IMR-90 (cell line): ENCODE results near the gene CLDN10. TPM values are rescaled to one million over a fixed set of nuclear protein-coding genes. Genes with fewer than 3 reads are reported as not detected.

ENCODE experiments used
- ATAC-seq: fragments of 200-7000 bp; cut with Tn5 transposase; 2 replicates; pipeline ENCODE4 v1.9.1; 2020; ENCODE audit warnings: low read depth, mild to moderate bottlenecking, moderate library complexity
- BruUV-seq: library from RNA; stranded (reverse); fragments of 400-500 nt; replicated peaks from 2 replicates; lab custom pipeline; 2021; lab: Mats Ljungman, UMichigan
- CTCF ChIA-PET: fragments of 300-600 bp; formaldehyde crosslinking; extraction: SDS; loops from one replicate; lab custom pipeline; 2021; ENCODE audit warnings: antibody characterized with exemption; lab: Yijun Ruan, JAX
- POLR2A ChIA-PET: fragments of 300-600 bp; sonication (Branson Sonifier 250); formaldehyde crosslinking; loops from one replicate; lab custom pipeline; 2022; ENCODE audit warnings: antibody characterized with exemption; ENCODE audit not compliant: unreplicated experiment; lab: Charles Lee
- DNase-seq: peaks from one replicate; pipeline ENCODE4 v3.0.0; 2013
- H2AFZ ChIP-seq: replicated peaks from 2 replicates; pipeline ENCODE3; 2013; ENCODE audit warnings: low read length, mild to moderate bottlenecking; ENCODE audit not compliant: poor library complexity
- H2AK5ac ChIP-seq: 2 replicates; pipeline ENCODE4 v1.6.1; 2013; ENCODE audit warnings: low read depth, low read length, inconsistent platforms
- H2AK9ac ChIP-seq: replicated peaks from 2 replicates; pipeline ENCODE3; 2013; ENCODE audit warnings: mild to moderate bottlenecking, low read depth, low read length, moderate library complexity; ENCODE audit not compliant: poor library complexity
- H2BK120ac ChIP-seq: 2 replicates; pipeline ENCODE4 v1.6.1; 2013; ENCODE audit warnings: low read depth, low read length, inconsistent platforms
- H2BK15ac ChIP-seq: 3 replicates; pipeline ENCODE4 v1.6.1; 2013; ENCODE audit warnings: low read depth, low read length, inconsistent platforms
- H2BK20ac ChIP-seq: 2 replicates; pipeline ENCODE4 v1.6.1; 2013; ENCODE audit warnings: low read depth, mild to moderate bottlenecking, inconsistent platforms, low read length, moderate library complexity
- H2BK5ac ChIP-seq: 2 replicates; pipeline ENCODE4 v1.6.1; 2013; ENCODE audit warnings: mild to moderate bottlenecking, low read depth, low read length, inconsistent platforms; ENCODE audit not compliant: poor library complexity, severe bottlenecking
- H3K14ac ChIP-seq: replicated peaks from 2 replicates; pipeline ENCODE4 v1.6.1; 2013; ENCODE audit warnings: low read depth, low read length, inconsistent platforms
- H3K18ac ChIP-seq: 2 replicates; pipeline ENCODE4 v1.6.1; 2013; ENCODE audit warnings: low read depth, low read length, control low read depth
- H3K23ac ChIP-seq: 2 replicates; pipeline ENCODE4 v1.6.1; 2013; ENCODE audit warnings: low read depth, low read length, inconsistent platforms
- H3K27ac ChIP-seq: 2 replicates; pipeline ENCODE4 v1.5.1; 2013; ENCODE audit warnings: mild to moderate bottlenecking, control low read depth, low read length; ENCODE audit not compliant: insufficient read depth
- H3K27me3 ChIP-seq: 2 replicates; pipeline ENCODE4 v1.6.1; 2013; ENCODE audit warnings: low read length; ENCODE audit not compliant: control insufficient read depth, insufficient read depth
- H3K36me3 ChIP-seq: 2 replicates; pipeline ENCODE4 v1.6.1; 2013; ENCODE audit warnings: low read length, mixed read lengths; ENCODE audit not compliant: control insufficient read depth, insufficient read depth
- H3K4ac ChIP-seq: 2 replicates; pipeline ENCODE4 v1.6.1; 2013; ENCODE audit warnings: low read depth, low read length, inconsistent platforms
- H3K4me1 ChIP-seq: 2 replicates; pipeline ENCODE4 v1.6.1; 2013; ENCODE audit warnings: low read length, mixed read lengths; ENCODE audit not compliant: control insufficient read depth, insufficient read depth
- H3K4me2 ChIP-seq: 2 replicates; pipeline ENCODE4 v1.6.1; 2013; ENCODE audit warnings: low read depth, mild to moderate bottlenecking, control low read depth, low read length, moderate library complexity
- H3K4me3 ChIP-seq: 2 replicates; pipeline ENCODE4 v1.5.1; 2013; ENCODE audit warnings: low read depth, mild to moderate bottlenecking, control low read depth, low read length, moderate library complexity; ENCODE audit not compliant: insufficient read depth
- H3K56ac ChIP-seq: 2 replicates; pipeline ENCODE4 v1.6.1; 2013; ENCODE audit warnings: low read length, inconsistent platforms; ENCODE audit not compliant: insufficient read depth; ENCODE audit errors: extremely low read depth
- H3K79me1 ChIP-seq, 2 experiments: 2 replicates each; pipeline ENCODE4 v1.6.1; 2013; ENCODE audit warnings: low read length in 2 of 2, inconsistent platforms in 1 of 2, low read depth in 1 of 2
- H3K9ac ChIP-seq: 2 replicates; pipeline ENCODE4 v1.6.1; 2013; ENCODE audit warnings: low read depth, low read length, control low read depth
- H3K9me1 ChIP-seq: 2 replicates; pipeline ENCODE4 v1.6.1; 2013; ENCODE audit warnings: low read length, inconsistent platforms; ENCODE audit not compliant: insufficient read depth
- H3K9me3 ChIP-seq: 2 replicates; pipeline ENCODE4 v1.6.1; 2013; ENCODE audit warnings: low read length; ENCODE audit not compliant: control insufficient read depth, insufficient read depth
- H4K20me1 ChIP-seq: 2 replicates; pipeline ENCODE4 v1.6.1; 2013; ENCODE audit warnings: low read length, inconsistent platforms; ENCODE audit not compliant: insufficient read depth
- H4K5ac ChIP-seq: 2 replicates; pipeline ENCODE4 v1.6.1; 2013; ENCODE audit warnings: mild to moderate bottlenecking, low read depth, low read length, control low read depth
- H4K8ac ChIP-seq, 2 experiments: 2 replicates each; pipeline ENCODE4 v1.6.1; 2013; ENCODE audit warnings: low read depth in 2 of 2, low read length in 2 of 2, control low read depth in 1 of 2, inconsistent platforms in 1 of 2
- H4K91ac ChIP-seq: 2 replicates; pipeline ENCODE4 v1.6.1; 2013; ENCODE audit warnings: low read depth, low read length, inconsistent platforms; ENCODE audit not compliant: insufficient read depth
- CTCF ChIP-seq: conservative IDR thresholded peaks from 2 replicates; pipeline ENCODE4 v1.5.1; 2012; ENCODE audit warnings: mild to moderate bottlenecking, low read depth, low read length, improper control_type of control experiment
- FOS ChIP-seq: fragments of 150-350 bp; IDR thresholded peaks from 2 replicates; pipeline ENCODE4 v1.6.1; 2016; ENCODE audit warnings: low read depth, low read length
- MAFK ChIP-seq: IDR thresholded peaks from 2 replicates; pipeline ENCODE4 v1.6.1; 2012; ENCODE audit warnings: low read depth, low read length, improper control_type of control experiment
- MXI1 ChIP-seq: IDR thresholded peaks from 2 replicates; pipeline ENCODE4 v1.6.1; 2012; ENCODE audit warnings: low read depth, mild to moderate bottlenecking, low read length, moderate library complexity, borderline replicate concordance
- POLR2A ChIP-seq: IDR thresholded peaks from 2 replicates; pipeline ENCODE4 v1.6.1; 2012; ENCODE audit warnings: mild to moderate bottlenecking, low read depth, low read length
- RAD21 ChIP-seq: IDR thresholded peaks from 2 replicates; pipeline ENCODE4 v1.6.1; 2012; ENCODE audit warnings: low read length, improper control_type of control experiment
- dilution Hi-C: fragments of 300-500 bp; cut with HindIII; formaldehyde crosslinking; loops from one replicate; pipeline ENCODE4 v1.14.3; 2018; ENCODE audit warnings: low sequenced_read_pairs; ENCODE audit not compliant: unreplicated experiment
- in situ Hi-C: fragments of 300-500 bp; cut with MboI; formaldehyde crosslinking; loops from 3 replicates; pipeline ENCODE4 v1.14.3; 2019; ENCODE audit warnings: low sequenced_read_pairs, inconsistent platforms, mixed read lengths
- intact Hi-C: fragments of 100-400 bp; cut with micrococcal nuclease; formaldehyde crosslinking; loops from 2 replicates; pipeline ENCODE4 v1.10.0; 2022
- polyA plus RNA-seq, 3 experiments: library from polyadenylated mRNA; depleted of rRNA; stranded (reverse); fragments of >200 nt; gene quantifications; 2 replicates each; pipeline ENCODE4 v1.2.3, GENCODE V29; 2012; ENCODE audit warnings: low replicate concordance in 1 of 3
- total RNA-seq: library from RNA; depleted of rRNA; stranded (reverse); fragments of >200 nt; gene quantifications from 2 replicates; pipeline ENCODE4 v1.2.3, GENCODE V29; 2012
- TF ChIP-seq, protein P1 (sequence below): fragments of 150-350 bp; IDR thresholded peaks from 2 replicates; pipeline ENCODE4 v1.6.1; 2017; ENCODE audit warnings: mild to moderate bottlenecking, antibody characterized with exemption, low read length, low read depth
- TF ChIP-seq, protein P2 (sequence below): fragments of 150-350 bp; IDR thresholded peaks from 2 replicates; pipeline ENCODE4 v1.6.1; 2016; ENCODE audit warnings: low read depth, mild to moderate bottlenecking, low read length, moderate library complexity, borderline replicate concordance

The CLDN10 gene
- total and polyA plus RNA-seq, 2 of the 4 experiments (the other 2 are of a cell fraction): not detected

DNA sequence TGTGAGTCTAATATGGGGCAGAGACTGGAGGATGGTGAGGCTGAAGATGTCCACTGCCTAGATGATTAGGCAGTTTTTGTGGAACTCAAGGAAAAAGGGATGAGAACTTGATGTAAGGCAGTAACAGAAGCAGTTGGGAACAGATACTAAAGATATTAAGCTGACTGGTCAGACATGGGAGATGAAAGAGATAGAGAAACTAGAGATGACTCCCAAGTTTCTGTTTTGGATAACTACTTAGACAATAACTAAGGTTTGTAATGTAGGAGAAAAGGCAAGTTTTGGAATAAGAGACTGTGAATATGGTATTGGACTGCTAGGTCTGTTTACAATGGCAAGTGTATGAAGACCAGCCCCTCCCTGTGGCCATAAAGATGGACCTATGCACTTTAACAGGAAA lies 43.5 kb upstream of the CLDN10 start:
- Histone ChIP-seq H2BK120ac (no peak overlapping the region), H4K20me1 (no peaks in the 10 kb centered on the region), H3K36me3 (no peaks in the 10 kb centered on the region), H2BK15ac (no peak overlapping the region), H2AK9ac (no peak overlapping the region), H3K9me3 (no peaks in the 10 kb centered on the region), H3K27ac (no peak overlapping the region), H3K4ac (no peak overlapping the region), H3K4me1 (no peaks in the 10 kb centered on the region), H3K79me1 (no peaks in the 10 kb centered on the region), H4K91ac (no peak overlapping the region), H3K56ac (no peak overlapping the region), H3K23ac (no peak overlapping the region), H3K4me2 (no peak overlapping the region), H2AK5ac (no peak overlapping the region), H4K8ac (no peak overlapping the region), H3K18ac (no peak overlapping the region), H3K9me1 (no peaks in the 10 kb centered on the region), H3K14ac (no peak overlapping the region), H2BK20ac (no peak overlapping the region), H2AFZ (no peak overlapping the region), H3K4me3 (no peak overlapping the region), H2BK5ac (no peak overlapping the region), H4K5ac (no peak overlapping the region), H3K9ac (no peak overlapping the region), H3K27me3 (peaks cover 5% of the 10 kb centered on the region)
- no TSS peak for BruUV-seq
- ChIA-PET POLR2A (no interaction called here), CTCF (no interaction called here)
- TF ChIP-seq, protein P1, sequence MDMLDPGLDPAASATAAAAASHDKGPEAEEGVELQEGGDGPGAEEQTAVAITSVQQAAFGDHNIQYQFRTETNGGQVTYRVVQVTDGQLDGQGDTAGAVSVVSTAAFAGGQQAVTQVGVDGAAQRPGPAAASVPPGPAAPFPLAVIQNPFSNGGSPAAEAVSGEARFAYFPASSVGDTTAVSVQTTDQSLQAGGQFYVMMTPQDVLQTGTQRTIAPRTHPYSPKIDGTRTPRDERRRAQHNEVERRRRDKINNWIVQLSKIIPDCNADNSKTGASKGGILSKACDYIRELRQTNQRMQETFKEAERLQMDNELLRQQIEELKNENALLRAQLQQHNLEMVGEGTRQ: no peak
- TF ChIP-seq POLR2A (no peak), FOS (no peak), RAD21 (no peak), MXI1 (no peak), MAFK (no peak), CTCF (no peak)
- TF ChIP-seq, protein P2, sequence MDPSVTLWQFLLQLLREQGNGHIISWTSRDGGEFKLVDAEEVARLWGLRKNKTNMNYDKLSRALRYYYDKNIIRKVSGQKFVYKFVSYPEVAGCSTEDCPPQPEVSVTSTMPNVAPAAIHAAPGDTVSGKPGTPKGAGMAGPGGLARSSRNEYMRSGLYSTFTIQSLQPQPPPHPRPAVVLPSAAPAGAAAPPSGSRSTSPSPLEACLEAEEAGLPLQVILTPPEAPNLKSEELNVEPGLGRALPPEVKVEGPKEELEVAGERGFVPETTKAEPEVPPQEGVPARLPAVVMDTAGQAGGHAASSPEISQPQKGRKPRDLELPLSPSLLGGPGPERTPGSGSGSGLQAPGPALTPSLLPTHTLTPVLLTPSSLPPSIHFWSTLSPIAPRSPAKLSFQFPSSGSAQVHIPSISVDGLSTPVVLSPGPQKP: no peak
- ATAC-seq (no peak), DNase-seq (no peak)
- dilution Hi-C loops: no loop called here
- in situ Hi-C loops: no loop called here
- intact Hi-C loops: no loop called here
